HG03521 (cell line): Measurements from ENCODE around the gene ADGRB2.
A peak's percentile ranks its signal among the peaks of the same experiment; 100 is the strongest.

Source experiments
- ATAC-seq: cut with Tn5 transposase; IDR thresholded peaks from one replicate; pipeline ENCODE4 v1.9.1; 2021; ENCODE audit warnings: mild to moderate bottlenecking, moderate library complexity; ENCODE audit not compliant: unreplicated experiment

ADGRB2 gene

GRCh38 chr1:31795801-31796621 is 31.9 kb upstream of the ADGRB2 start:
- ATAC-seq: no peak

- no peak for ATAC-seq
Observed at GRCh38 chr1:31795096-31795675, 31.0 kb upstream of the ADGRB2 start.

GRCh38 chr1:31793586-31794285 is 29.6 kb upstream of the ADGRB2 start:
- no peak for ATAC-seq

- no peak for ATAC-seq
Observed at GRCh38 chr1:31793086-31793485, 28.9 kb upstream of the ADGRB2 start.

GRCh38 chr1:31792541-31792940 is 28.4 kb upstream of the ADGRB2 start:
- no peak for ATAC-seq

GRCh38 chr1:31792116-31792515 is 28.0 kb upstream of the ADGRB2 start:
- no peak for ATAC-seq

- ATAC-seq: no peak
Observed at GRCh38 chr1:31791131-31791858, 27.2 kb upstream of the ADGRB2 start.

GRCh38 chr1:31790641-31791091 is 26.5 kb upstream of the ADGRB2 start:
- ATAC-seq: no peak

- no peak for ATAC-seq
Observed at GRCh38 chr1:31790140-31790539, 26.0 kb upstream of the ADGRB2 start.

GRCh38 chr1:31789259-31790065 is 25.3 kb upstream of the ADGRB2 start:
- ATAC-seq: peak; percentile 58

- ATAC-seq: peak; percentile 16
Observed at GRCh38 chr1:31788825-31789256, 24.7 kb upstream of the ADGRB2 start.

GRCh38 chr1:31788138-31788824 is 24.1 kb upstream of the ADGRB2 start:
- ATAC-seq: peak; percentile 72

- no peak for ATAC-seq
Observed at GRCh38 chr1:31787786-31788137, 23.6 kb upstream of the ADGRB2 start.

GRCh38 chr1:31787261-31787660 is 23.1 kb upstream of the ADGRB2 start:
- no peak for ATAC-seq

GRCh38 chr1:31786366-31787060 is 22.4 kb upstream of the ADGRB2 start:
- ATAC-seq: no peak

- ATAC-seq: no peak
Observed at GRCh38 chr1:31785947-31786290, 21.8 kb upstream of the ADGRB2 start.

- ATAC-seq: no peak
Observed at GRCh38 chr1:31785020-31785946, 21.1 kb upstream of the ADGRB2 start.

- no peak for ATAC-seq
Observed at GRCh38 chr1:31784356-31785019, 20.3 kb upstream of the ADGRB2 start.
